Measurements from ENCODE around the gene ITIH3. TPM values are rescaled to one million over a fixed set of nuclear protein-coding genes. Genes with fewer than 3 reads are reported as not detected.

ITIH3 gene
- total RNA-seq, 1 experiment from 2014 or later: not detected

- Histone ChIP-seq H3K56ac (ENCODE audit: insufficient read length, low read depth, low read length) (no peak overlapping the region), H3K4me1 (ENCODE audit: insufficient read depth, low read length) (no peaks in the 10 kb centered on the region), H2AFZ (ENCODE audit: low read length) (no peak overlapping the region), H3K79me2 (ENCODE audit: insufficient read depth, low read length) (no peaks in the 10 kb centered on the region; the same call in 1 of the 2 replicates), H4K5ac (ENCODE audit: insufficient read length, low read depth, low read length) (no peak overlapping the region), H2BK20ac (ENCODE audit: low read depth, low read length, poor library complexity, severe bottlenecking) (no peak overlapping the region), H3K4me2 (ENCODE audit: insufficient read depth, insufficient read length, low read length) (peak overlapping the region; percentile 95), H3K9me3 (ENCODE audit: control insufficient read depth, low read depth, low read length) (no peaks in the 10 kb centered on the region), H3K27ac (ENCODE audit: insufficient read length, low read depth, low read length) (peak overlapping the region; percentile 13), H3K27me3 (ENCODE audit: insufficient read depth, low read length) (no peaks in the 10 kb centered on the region), H3K23me2 (ENCODE audit: insufficient read length, low read depth, low read length, poor library complexity, severe bottlenecking) (peaks cover 6% of the 10 kb centered on the region), H3K23ac (ENCODE audit: insufficient read length, low read depth, low read length) (no peak overlapping the region), H3T11ph (ENCODE audit: low read length) (no peak overlapping the region), H4K20me1 (ENCODE audit: control insufficient read depth, insufficient read depth, insufficient read length) (no peaks in the 10 kb centered on the region), H2AK5ac (ENCODE audit: insufficient read length, low read length) (no peak overlapping the region), H3K18ac (ENCODE audit: insufficient read length, low read depth, low read length) (peak overlapping the region; percentile 72), H3K79me1 (ENCODE audit: insufficient read depth, low read depth, low read length, poor library complexity, severe bottlenecking) (no peaks in the 10 kb centered on the region), H2BK15ac (ENCODE audit: low read depth, low read length) (no peak overlapping the region), H2BK5ac (ENCODE audit: insufficient read length, low read length) (no peak overlapping the region), H2BK120ac (ENCODE audit: low read depth, low read length, poor library complexity, severe bottlenecking) (no peak overlapping the region), H4K91ac (ENCODE audit: insufficient read length, low read depth, low read length) (no peak overlapping the region), H2BK12ac (ENCODE audit: insufficient read length, low read depth, low read length) (no peak overlapping the region), H4K8ac (replicated peaks; ENCODE audit: insufficient read length, low read depth, low read length) (no peak overlapping the region), H3K14ac (ENCODE audit: insufficient read depth, low read length) (peak overlapping the region; percentile 75; the same call in 1 of the 2 replicates), H3K4ac (ENCODE audit: low read depth, low read length) (no peak overlapping the region), H3K9ac (ENCODE audit: extremely low read depth, insufficient read length, low read length) (peak overlapping the region; percentile 94)
- Mint-ChIP-seq H3K4me1 (peaks cover 9 to 16% of the 10 kb centered on the region in 2 experiments), H3K36me3 (ENCODE audit: insufficient read depth in 1 of 3, low read depth in 3 of 3) (peaks cover 5 to 28% (median 28%) of the 10 kb centered on the region in 3 experiments; a peak in 6 of 7 replicates), H3K27me3 (ENCODE audit: low read depth) (no peaks in the 10 kb centered on the region; the same call in 1 of the 2 replicates), H3K27ac (peak overlapping the region; percentile 27 to 95 (median 30); a peak in 6 of 7 replicates), H3K9me3 (no peaks in the 10 kb centered on the region), H3K4me3 (peak overlapping the region; percentile 82 to 92)
- no CpG with 5 or more reads among the region's 13 CpGs for WGBS (ENCODE audit: extremely low coverage, insufficient read length, low lambda C conversion rate)
- DNase-seq: no peak
- TF ChIP-seq CTCF (conservative IDR thresholded peaks at IDR 0.05): no peak
These were observed 24.7 kb upstream of the ITIH3 start for GRCh38 chr3:52769786-52770455.

Measured in H9 (cell line).